ENCODE measurements around the gene DEPP1.

DNA sequence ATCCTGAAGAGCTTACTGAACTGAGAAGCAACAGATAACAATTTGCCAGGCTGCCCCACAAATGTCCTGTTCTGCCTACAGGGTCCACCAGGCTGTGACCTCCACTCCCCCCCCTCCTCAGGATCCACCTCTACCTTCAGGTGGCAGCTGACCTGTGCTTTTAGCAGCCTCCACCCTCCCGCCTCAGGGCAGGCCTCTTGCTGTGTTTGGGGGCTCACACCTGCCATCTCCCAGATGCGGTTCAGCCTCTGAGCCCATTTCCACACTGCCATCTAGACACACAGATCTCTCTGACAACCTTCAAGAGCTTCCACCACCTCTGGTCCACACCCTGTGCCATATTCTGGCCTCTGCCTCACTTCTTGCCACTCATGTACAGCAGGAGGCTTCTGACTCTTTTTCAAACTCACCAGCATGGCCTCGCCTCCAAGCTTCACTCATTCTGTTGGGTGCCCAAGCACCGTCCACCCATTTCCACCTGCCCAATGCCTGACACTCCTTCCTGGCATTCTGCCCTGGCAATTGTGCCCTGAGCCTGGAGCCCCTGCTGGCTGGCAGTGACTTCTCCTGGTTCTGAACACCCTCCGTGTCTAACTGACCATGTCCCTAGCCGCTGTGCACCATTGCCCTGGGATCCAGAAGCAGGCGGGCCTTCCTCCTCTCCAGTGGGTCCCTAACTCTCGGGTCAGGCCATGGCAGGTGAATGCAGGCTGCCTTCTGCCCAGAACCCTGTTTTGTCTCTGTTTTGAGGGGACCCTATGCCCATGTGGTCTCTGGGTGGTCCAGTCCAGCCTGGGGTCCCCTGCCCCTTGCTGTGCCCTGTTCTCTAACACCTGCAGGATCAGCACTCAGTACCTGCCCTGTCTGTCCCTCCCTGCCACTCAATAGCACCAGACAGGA, 49.0 kb downstream of the DEPP1 start:
- TF ChIP-seq RAD21 (IDR thresholded peaks at IDR 0.05) (no peak), JUND (IDR thresholded peaks at IDR 0.05) (no peak), SP1 (IDR thresholded peaks at IDR 0.05) (no peak), FOXA1 (IDR thresholded peaks at IDR 0.05) (no peak), YY1 (IDR thresholded peaks at IDR 0.05) (no peak), EGR1 (IDR thresholded peaks at IDR 0.05; ENCODE audit: low read depth in 2 of 2) (no peak), HNF4G (IDR thresholded peaks at IDR 0.05) (no peak), NR2F2 (IDR thresholded peaks at IDR 0.05) (no peak)
- TF ChIP-seq, protein P1, sequence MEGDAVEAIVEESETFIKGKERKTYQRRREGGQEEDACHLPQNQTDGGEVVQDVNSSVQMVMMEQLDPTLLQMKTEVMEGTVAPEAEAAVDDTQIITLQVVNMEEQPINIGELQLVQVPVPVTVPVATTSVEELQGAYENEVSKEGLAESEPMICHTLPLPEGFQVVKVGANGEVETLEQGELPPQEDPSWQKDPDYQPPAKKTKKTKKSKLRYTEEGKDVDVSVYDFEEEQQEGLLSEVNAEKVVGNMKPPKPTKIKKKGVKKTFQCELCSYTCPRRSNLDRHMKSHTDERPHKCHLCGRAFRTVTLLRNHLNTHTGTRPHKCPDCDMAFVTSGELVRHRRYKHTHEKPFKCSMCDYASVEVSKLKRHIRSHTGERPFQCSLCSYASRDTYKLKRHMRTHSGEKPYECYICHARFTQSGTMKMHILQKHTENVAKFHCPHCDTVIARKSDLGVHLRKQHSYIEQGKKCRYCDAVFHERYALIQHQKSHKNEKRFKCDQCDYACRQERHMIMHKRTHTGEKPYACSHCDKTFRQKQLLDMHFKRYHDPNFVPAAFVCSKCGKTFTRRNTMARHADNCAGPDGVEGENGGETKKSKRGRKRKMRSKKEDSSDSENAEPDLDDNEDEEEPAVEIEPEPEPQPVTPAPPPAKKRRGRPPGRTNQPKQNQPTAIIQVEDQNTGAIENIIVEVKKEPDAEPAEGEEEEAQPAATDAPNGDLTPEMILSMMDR (IDR thresholded peaks at IDR 0.05; ENCODE audit: low read depth, low read length, missing input control), result no peak
- TF ChIP-seq, protein P2, sequence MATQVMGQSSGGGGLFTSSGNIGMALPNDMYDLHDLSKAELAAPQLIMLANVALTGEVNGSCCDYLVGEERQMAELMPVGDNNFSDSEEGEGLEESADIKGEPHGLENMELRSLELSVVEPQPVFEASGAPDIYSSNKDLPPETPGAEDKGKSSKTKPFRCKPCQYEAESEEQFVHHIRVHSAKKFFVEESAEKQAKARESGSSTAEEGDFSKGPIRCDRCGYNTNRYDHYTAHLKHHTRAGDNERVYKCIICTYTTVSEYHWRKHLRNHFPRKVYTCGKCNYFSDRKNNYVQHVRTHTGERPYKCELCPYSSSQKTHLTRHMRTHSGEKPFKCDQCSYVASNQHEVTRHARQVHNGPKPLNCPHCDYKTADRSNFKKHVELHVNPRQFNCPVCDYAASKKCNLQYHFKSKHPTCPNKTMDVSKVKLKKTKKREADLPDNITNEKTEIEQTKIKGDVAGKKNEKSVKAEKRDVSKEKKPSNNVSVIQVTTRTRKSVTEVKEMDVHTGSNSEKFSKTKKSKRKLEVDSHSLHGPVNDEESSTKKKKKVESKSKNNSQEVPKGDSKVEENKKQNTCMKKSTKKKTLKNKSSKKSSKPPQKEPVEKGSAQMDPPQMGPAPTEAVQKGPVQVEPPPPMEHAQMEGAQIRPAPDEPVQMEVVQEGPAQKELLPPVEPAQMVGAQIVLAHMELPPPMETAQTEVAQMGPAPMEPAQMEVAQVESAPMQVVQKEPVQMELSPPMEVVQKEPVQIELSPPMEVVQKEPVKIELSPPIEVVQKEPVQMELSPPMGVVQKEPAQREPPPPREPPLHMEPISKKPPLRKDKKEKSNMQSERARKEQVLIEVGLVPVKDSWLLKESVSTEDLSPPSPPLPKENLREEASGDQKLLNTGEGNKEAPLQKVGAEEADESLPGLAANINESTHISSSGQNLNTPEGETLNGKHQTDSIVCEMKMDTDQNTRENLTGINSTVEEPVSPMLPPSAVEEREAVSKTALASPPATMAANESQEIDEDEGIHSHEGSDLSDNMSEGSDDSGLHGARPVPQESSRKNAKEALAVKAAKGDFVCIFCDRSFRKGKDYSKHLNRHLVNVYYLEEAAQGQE (IDR thresholded peaks at IDR 0.05), result no peak
- TF ChIP-seq, protein P3, sequence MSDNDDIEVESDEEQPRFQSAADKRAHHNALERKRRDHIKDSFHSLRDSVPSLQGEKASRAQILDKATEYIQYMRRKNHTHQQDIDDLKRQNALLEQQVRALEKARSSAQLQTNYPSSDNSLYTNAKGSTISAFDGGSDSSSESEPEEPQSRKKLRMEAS (IDR thresholded peaks at IDR 0.05), result no peak
